ENCODE data around the gene GRK1.
"Not testable (repeated sequence)": the region's sequence is repeated elsewhere in the genome, so short reads cannot be mapped to it uniquely, and the experiment has no call there.

The GRK1 gene

DNA sequence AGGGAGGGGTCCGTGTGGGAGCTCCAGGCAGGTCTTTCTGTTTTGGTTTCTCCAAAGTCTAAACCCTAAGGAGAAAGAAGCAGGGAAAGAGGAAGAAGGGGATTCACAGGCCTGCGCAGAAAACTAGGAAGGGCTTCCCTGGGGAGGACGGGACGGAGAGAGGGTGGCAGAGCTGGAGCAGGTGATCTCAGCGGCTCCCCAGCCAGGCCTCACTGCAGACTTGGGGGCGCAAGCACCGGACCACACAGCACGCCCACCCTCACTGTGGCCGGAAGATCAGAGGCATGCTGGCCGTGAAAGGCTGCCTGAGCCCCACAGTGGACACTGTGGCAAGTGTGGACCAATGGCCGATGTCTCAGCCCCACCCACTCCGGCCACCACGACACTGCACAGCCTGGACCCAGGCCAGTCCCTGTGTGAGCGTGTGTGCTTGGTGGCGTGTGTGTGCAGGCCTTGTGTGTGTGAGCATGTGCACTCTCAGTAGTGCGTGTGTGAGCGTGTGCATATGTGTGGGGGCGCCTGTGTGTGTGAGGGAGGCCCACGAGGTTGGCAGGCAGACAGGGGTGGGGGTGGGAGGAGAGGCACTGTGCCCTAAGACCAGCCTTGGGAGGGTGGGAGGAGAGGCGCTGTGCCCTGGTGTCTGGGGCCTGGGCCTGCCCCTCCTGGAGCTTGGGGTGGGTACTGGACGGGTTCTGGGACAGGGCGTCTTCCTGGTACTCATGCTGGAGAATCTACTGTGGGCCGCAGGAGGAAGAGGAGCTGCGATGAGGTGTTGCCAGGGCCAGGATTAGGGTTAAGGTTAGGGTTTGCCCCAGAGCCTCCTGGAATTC, 76.6 kb downstream of the GRK1 start:
- no peak for DNase-seq (ENCODE audit: low spot score)

DNA sequence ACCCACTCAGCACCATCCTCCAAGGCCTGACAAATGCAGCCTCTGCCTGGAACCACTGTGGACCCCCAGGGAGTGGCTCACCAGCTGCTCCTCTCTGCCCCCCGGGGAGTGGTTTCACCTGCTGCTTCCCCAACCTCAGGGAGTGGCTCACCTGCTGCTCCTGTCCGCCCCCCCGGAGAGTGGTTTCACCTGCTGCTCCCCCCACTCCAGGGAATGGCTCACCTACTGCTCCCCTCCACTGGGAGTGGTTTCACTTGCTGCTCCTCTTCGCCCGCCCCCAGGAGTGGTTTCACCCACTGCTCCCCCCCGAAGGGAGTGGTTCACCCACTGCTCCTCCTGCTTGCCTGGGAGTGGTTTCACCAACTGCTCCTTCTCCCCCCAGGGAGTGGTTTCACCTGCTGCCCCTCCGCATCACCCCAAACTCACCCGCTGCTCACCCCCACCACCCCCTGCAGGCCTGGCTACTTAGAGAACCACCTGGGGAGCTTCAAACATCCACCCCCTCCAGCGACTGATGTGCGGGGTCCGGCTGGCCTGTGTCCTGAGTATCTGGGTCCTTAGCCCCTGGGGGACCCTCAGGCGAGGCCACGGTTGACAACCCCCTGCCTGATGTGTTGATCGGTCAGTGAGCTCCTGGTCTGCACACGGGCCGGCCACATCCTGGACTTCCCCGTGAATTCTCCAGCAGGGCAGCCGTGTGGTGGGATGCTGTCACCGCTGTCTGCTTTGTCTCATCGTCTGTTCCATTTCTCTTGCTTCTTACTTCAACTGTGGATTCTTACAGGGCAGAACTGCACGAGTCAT, 77.4 kb downstream of the GRK1 start:
- no peak for DNase-seq (ENCODE audit: low spot score)

DNA sequence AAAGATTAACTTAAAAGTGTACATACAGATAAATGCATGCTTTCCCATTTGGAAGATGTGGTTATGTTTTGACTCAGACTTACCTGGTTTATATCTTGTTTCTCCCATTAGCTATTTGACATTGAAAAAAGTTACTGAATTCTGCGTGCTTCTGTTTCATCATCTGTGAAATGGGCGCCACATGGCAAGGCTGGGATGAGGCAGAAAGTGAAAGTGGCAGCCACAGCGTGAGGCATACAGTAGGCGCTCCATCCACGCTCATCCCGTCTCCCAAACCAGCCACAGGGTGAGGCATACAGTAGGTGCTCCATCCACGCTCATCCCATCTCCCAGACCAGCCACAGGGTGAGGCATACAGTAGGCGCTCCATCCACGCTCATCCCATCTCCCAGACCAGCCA, 78.0 kb downstream of the GRK1 start:
- DNase-seq (ENCODE audit: low spot score), result no peak

DNA sequence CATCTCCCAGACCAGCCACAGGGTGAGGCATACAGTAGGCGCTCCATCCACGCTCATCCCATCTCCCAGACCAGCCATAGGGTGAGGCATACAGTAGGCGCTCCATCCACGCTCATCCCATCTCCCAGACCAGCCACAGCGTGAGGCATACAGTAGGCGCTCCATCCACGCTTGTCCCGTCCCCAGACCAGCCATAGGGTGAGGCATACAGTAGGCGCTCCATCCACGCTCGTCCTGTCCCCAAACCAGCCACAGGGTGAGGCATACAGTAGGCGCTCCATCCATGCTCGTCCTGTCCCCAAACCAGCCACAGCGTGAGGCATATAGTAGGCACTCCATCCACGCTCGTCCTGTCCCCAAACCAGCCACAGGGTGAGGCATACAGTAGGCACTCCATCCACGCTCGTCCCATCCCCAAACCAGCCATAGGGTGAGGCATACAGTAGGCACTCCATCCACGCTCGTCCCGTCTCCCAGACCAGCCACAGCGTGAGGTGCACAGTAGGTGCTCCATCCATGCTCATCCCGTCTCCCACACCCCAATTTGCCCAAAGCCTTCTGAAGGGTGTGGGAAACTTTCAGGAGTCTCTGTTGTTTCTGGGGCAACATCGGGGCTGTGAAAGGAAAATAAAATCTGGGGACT, 78.6 kb downstream of the GRK1 start:
- not testable (repeated sequence) for DNase-seq (ENCODE audit: low spot score)

DNA sequence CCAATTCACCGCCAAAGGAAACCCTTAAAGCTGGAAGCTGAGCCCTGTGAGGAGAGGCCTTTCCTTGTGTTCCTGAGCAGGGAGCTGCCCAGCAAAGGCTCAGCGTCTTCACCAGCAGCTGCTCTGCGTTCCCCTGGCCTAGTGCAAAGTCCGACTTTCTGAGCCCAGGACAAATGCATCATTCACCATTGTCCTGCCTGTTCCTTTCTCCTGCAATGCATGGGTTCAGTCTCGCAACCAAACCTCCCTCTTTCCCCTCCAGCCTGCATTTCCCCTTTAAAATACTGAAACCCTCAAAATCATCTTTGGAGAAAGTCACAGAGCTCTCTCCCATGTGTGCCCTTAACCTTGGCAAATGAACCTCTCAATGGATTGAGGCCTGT, 79.1 kb downstream of the GRK1 start:
- no peak for DNase-seq (ENCODE audit: low spot score)

DNA sequence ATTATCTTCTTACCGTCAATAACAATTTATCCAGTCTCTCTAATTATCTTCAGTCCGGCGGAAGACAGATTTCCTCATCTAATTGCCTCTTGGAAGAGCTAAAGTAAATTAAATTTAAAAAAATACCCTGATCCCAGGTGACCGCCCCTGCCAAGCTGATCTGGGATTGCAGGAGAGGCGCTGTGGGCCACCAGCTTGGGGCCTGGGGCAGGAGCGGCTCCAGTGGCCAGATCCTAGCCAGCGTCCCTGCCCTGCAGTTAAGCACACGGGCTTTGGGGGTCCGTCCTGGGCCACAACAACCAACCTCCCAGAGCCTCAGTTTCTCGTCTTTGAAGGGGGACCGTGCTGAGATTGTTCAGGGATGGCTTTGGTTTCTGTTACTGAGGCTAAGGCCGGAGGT, 79.7 kb downstream of the GRK1 start:
- no peak for DNase-seq (ENCODE audit: low spot score)

DNA sequence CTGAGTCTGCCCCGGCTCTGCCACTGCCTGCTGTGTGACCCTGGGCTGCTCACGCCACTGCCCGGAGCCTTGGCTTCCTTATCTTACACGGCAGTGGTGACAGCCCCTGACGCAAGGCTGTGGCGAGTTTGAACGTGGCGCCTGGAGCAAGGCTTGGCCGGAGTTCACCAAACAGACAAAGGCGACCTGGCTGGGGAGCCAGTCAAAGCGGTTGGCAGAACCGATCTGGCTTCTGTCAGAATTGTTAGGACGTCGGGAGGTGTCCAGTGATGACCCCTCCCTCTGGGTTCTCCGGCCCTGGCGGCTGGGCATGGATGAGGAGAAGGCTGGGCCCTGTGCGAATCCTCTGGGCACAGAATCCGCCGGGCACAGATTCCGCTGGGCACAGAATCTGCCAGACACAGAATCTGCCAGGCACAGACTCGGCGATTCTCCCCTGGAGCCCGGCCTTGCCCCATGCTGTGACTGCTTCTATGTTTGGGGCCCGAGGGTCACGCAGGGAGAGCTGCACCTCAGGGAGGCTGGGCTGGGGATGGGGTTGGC, 80.3 kb downstream of the GRK1 start:
- no peak for DNase-seq (ENCODE audit: low spot score)

DNA sequence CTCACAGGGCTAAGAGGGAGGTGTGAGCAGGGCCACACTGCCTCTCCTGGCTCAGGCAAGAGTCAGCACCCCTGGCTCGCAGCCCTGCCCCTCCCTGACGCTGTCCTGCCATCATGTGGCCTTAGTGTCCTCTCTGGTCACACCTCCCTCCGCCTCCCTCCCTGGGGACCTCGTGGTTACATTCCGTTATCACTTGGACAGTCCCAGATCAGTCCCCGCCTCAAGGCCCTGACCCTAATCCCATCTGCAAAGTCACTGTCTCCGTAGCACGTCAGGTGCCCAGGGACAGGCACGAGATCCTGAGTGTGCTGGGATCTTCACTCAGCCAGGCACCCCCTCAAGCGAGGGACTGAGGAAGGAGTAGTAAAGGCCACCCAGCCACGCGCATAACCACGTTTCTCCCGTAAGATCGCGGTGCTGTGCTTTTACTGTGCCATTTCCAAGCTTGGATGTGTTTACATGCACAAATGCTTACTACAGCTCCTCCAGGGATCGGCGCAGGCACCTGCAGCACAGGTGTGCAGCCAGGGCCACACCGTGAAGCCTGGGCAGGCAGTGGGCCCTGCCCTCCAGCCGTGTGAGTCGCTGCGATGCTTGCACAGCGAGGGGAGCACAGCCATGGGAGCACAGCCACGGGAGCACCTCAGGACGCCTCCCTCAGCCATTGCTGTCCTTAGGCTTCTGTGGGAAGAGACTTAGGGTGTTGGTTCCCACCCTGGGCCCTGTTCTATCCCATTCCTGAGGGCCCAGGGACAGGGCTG, 81.3 kb downstream of the GRK1 start:
- no peak for DNase-seq (ENCODE audit: low spot score)

DNA sequence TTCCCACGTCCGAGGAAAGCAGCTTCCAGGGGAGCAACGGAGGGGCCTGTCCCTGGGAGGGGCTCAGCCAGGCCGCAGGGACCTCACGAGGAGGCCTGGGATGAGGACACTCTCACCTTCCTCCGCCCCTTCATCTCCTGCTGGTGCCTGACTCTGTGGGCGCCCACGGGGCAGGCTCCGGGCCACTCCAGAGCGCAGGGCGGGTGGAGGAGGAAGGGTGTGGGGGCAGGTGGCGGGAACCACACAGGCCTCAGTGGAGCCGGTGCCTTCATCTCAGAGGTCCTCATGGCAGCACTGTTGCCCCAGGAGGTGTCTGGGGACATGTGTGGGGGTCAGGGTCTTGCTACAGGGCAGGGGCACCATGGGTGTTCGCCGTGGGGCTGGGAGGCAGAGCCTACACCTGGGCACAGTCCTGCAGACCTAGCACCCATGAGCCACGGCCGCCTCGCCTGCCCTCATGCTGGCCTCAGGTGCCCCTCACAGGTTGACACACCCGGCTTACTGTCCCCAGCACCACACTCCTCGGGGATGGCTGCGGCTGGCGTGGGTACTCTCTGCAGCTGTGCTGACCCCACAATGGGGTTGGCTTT, 81.9 kb downstream of the GRK1 start:
- DNase-seq (ENCODE audit: low spot score), result no peak

DNA sequence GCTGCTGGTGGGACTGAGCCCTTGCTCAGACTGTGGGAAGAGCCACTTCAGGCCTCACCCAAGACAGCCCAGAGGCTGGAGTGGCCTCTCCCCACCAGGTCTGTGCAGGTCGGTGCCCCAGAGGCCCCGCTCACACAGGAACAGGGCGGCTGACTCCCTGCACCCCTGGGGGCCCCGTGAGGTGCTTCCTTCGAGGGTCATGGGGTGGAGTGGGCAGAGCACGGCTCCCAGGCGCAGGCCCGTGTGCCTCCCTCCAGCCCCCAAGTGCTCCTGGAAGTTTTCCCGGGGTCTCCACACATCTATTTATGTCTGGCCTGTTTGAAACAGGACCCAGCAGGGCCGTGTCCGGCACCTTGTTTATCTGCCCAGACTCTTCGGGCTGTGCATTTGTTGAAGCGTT, 82.5 kb downstream of the GRK1 start:
- no peak for DNase-seq (ENCODE audit: low spot score)

DNA sequence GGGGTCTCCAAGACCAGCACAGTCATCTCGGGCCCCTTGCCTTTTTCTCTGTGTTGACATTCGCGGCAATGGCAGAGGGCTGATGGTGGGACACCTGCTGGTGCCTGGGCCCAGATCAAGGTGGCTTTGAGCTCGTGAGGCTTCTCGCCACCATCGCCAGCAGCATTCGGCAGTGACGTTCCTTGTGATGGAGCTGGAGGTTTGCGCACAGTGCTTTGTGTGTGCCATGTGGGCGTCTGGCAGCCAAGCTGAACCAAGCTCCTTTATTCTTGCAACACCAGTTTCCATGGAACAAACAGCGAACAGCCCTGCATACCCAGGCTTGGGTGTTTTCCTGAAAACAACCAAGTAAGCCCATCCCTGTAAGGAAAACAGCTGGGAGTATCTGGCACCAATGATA, 82.9 kb downstream of the GRK1 start:
- DNase-seq (ENCODE audit: low spot score), result no peak

DNA sequence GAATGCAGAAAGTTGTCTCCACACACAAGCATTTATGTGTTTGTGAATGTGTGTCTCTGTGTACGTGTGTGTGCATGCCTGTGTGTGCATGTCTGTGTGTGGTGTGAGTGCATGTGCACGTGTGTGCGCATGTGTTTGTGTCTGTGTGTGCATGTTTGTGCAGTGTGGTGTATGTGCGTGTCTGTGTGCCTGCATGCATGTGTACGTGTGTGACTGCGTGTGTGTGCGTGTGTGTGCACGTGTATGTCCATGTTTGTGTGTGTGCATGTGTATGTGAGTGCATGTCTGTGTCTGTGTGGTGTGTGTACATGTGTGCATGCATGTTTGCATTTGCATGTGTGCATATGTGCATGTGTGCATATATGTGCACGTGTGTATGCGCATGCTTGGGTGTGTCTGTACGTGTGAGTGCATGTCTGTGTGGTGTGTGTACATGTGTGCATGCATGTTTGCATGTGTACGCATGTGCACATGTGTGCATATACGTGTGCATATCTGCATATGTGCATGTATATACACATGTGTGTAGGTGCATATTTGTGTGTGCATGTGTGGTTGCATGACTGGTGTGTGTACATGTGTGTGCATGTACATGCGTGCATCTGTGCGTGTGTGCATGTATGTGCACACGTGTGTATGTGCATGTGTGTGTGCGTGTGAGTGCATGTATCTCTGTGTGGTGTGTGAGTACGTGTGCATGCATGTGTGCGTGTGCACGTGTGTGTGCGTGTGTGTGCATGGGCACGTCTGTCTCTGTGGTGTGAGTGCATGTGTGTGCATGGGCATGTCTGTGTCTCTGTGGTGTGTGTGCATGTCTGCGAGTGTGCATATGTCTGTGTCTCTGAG, 83.8 kb downstream of the GRK1 start:
- no peak for DNase-seq (ENCODE audit: low spot score)

DNA sequence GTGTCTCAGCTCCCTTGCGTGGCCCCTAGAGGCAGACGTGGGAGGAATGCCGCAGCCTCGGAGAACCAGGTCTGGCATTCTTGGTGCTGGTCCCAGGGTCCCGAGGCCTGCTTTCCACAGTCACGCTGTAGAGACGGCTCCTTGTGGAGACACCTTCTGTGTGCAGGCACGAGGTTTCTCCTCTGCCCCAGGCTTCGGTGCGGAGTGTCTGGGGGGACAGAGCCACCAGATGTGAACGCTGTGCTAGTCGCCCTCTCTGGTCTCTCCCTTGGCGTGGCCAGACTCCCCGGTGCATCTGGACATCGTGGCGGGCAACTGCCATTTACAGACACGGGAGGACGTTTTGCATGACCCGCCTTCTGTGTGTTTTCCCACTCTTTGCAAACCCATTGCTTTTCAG, 84.5 kb downstream of the GRK1 start:
- no peak for DNase-seq (ENCODE audit: low spot score)

DNA sequence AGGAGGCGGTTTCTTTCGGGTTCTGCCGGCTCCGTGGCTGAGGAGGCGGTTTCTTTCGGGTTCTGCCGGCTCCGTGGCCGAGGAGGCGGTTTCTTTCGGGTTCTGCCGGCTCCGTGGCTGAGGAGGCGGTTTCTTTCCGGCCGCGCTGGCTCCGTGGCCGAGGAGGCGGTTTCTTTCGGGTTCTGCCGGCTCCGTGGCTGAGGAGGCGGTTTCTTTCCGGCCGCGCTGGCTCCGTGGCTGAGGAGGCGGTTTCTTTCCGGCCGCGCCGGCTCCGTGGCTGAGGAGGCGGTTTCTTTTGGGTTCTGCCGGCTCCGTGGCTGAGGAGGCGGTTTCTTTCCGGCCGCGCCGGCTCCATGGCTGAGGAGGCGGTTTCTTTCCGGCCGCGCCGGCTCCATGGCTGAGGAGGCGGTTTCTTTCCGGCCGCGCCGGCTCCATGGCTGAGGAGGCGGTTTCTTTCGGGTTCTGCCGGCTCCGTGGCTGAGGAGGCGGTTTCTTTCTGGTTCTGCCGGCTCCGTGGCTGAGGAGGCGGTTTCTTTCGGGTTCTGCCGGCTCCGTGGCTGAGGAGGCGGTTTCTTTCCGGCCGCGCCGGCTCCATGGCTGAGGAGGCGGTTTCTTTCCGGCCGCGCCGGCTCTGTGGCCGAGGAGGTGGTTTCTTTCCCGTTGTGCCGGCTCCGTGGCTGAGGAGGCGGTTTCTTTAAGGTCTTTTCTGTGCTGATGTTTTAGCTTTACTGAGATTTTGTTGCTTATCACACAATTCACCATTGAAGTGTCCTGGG, 85.4 kb downstream of the GRK1 start:
- DNase-seq (ENCODE audit: low spot score), result not testable (repeated sequence)

DNA sequence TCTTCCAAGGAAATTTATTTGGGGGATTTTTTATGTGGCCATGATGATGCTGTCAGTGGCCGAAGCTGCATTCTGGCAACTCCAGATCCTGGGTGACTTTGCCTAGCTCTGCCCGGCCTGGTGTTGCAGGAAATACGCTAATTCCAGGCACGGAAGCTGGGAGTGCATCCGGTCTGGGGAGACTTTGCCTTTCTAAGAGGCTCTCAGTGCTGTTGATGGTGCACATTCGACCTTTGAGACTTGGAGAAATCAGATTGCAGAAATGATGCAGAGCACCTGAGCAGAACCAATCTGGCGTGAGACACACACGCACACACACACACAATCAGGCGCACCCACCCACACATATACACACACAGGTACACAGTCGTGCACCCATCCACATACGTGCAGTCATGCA, 86.2 kb downstream of the GRK1 start:
- no peak for DNase-seq (ENCODE audit: low spot score)

DNA sequence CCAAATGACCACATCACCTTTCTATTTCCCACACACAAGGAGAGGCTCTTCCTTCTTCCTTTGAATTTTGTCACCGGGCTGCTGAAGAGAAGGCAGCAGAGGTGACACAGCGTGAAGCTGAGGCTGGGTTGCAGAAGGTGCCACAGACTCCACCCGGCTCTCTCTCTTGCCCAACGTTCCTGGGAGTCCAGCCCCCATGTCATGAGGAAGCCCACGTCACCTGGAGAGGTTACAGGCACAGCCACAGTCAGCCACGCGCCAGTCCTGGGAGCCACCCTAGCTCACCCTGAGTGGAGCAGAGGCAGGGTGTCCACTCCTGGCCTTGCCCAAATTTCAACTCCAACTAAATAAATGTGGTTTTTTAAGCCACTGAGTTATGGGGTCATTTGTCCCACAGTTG, 87.2 kb downstream of the GRK1 start:
- no peak for DNase-seq (ENCODE audit: low spot score)

DNA sequence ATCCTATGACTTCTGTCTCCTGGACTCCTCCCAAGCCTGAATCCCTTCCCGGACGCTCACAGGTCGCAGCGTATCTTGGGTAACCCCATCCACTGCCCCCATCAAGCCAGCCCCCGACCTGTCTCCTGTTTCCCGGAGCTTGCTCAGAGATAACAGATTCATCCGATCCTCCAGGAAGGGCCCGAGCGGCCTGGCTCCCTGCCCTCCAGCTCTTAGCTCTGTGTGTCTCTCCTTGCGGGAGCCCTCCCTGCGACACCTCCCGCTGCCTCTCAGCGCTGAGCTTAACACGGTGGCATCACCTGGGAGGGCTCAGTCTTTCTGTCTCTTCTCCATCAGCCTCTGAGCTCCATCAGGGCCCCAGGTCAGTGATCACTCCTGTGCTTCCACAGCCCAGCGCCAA, 87.7 kb downstream of the GRK1 start:
- DNase-seq (ENCODE audit: low spot score), result no peak

DNA sequence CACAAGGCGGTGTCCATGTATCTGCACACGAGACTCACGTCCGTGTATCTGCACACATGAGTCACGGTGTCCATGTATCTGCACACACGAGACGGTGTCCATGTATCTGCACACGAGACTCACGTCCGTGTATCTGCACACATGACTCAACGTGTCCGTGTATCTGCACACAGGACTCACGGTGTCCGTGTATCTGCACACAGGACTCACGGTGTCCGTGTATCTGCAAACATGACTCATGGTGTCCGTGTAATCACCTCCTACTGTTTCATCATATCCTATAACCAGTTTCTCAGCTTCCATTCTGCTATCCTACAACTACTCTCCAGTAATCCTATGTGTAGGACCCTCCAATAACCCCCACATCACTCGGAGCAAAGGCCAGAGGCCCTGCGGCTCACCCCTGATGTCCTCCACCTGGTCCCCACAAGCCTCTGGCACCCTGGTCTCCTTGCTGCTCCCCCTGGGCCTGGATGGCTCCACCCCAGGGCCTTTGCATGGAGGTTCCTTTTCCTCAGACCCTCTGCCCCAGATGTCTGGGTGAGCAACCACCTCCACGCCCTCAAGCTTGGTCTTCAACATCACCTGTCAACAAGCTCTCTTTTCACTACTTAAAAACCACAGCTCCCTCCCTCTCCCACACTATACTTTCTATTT, 89.5 kb downstream of the GRK1 start:
- no peak for DNase-seq (ENCODE audit: low spot score)

Measured in kidney tubule cell (primary cell).